NCI-H1436 treated with DMSO at 0.1 percent for 48 hours (cell line): Measurements from ENCODE around the gene RMP24.
"Not testable (repeated sequence)": the region's sequence is repeated elsewhere in the genome, so short reads cannot be mapped to it uniquely, and the experiment has no call there.

ENCODE experiments used
- DNase-seq: peaks from one replicate; lab custom pipeline; 2025; lab: John Stamatoyannopoulos, UW

RMP24 gene

GRCh38 chr18:35972197-35973000 lies at the start of gene RMP24:
RMP24 (plus strand) TSS chr18:35972679.
- DNase-seq: peak; percentile 65

- no peak for DNase-seq
Observed at GRCh38 chr18:35923939-35924684, 48.4 kb upstream of the RMP24 start.

- no peak for DNase-seq
Observed at GRCh38 chr18:35926884-35927283, 45.6 kb upstream of the RMP24 start.

GRCh38 chr18:35927430-35927829 lies 45.0 kb upstream of the RMP24 start:
- DNase-seq: no peak

GRCh38 chr18:35933982-35934381 lies 38.5 kb upstream of the RMP24 start:
- no peak for DNase-seq

GRCh38 chr18:35934891-35935290 lies 37.6 kb upstream of the RMP24 start:
- DNase-seq: no peak

GRCh38 chr18:35935805-35936204 lies 36.7 kb upstream of the RMP24 start:
- no peak for DNase-seq

GRCh38 chr18:35936951-35937350 lies 35.5 kb upstream of the RMP24 start:
- DNase-seq: no peak

- no peak for DNase-seq
Observed at GRCh38 chr18:35938158-35938557, 34.3 kb upstream of the RMP24 start.

GRCh38 chr18:35938562-35938961 lies 33.9 kb upstream of the RMP24 start:
- no peak for DNase-seq

- no peak for DNase-seq
Observed at GRCh38 chr18:35939138-35939537, 33.3 kb upstream of the RMP24 start.

GRCh38 chr18:35941299-35941698 lies 31.2 kb upstream of the RMP24 start:
- DNase-seq: peak; percentile 15

GRCh38 chr18:35942133-35942532 lies 30.3 kb upstream of the RMP24 start:
- no peak for DNase-seq

GRCh38 chr18:35942661-35943060 lies 29.8 kb upstream of the RMP24 start:
- DNase-seq: no peak

GRCh38 chr18:35948080-35948479 lies 24.4 kb upstream of the RMP24 start:
- no peak for DNase-seq

GRCh38 chr18:35949090-35949489 lies 23.4 kb upstream of the RMP24 start:
- DNase-seq: no peak

GRCh38 chr18:35949903-35950627 lies 22.4 kb upstream of the RMP24 start:
- no peak for DNase-seq

GRCh38 chr18:35950628-35950982 lies 21.9 kb upstream of the RMP24 start:
- DNase-seq: no peak

GRCh38 chr18:35953688-35954087 lies 18.8 kb upstream of the RMP24 start:
- no peak for DNase-seq

GRCh38 chr18:35956226-35956625 lies 16.3 kb upstream of the RMP24 start:
- DNase-seq: no peak

GRCh38 chr18:35962320-35962719 lies 10.2 kb upstream of the RMP24 start:
- no peak for DNase-seq

GRCh38 chr18:35964319-35964718 lies 8.2 kb upstream of the RMP24 start:
- no peak for DNase-seq

- DNase-seq: not testable (repeated sequence)
Observed at GRCh38 chr18:35967866-35968265, 4.6 kb upstream of the RMP24 start.
